HG02642 (cell line): ENCODE results near the gene SMOC2.
"Not testable (repeated sequence)": the region's sequence is repeated elsewhere in the genome, so short reads cannot be mapped to it uniquely, and the experiment has no call there.

Experiments
- ATAC-seq: cut with Tn5 transposase; IDR thresholded peaks from one replicate; pipeline ENCODE4 v1.9.1; 2021; ENCODE audit warnings: mild to moderate bottlenecking; ENCODE audit not compliant: unreplicated experiment, poor library complexity

The SMOC2 gene

DNA sequence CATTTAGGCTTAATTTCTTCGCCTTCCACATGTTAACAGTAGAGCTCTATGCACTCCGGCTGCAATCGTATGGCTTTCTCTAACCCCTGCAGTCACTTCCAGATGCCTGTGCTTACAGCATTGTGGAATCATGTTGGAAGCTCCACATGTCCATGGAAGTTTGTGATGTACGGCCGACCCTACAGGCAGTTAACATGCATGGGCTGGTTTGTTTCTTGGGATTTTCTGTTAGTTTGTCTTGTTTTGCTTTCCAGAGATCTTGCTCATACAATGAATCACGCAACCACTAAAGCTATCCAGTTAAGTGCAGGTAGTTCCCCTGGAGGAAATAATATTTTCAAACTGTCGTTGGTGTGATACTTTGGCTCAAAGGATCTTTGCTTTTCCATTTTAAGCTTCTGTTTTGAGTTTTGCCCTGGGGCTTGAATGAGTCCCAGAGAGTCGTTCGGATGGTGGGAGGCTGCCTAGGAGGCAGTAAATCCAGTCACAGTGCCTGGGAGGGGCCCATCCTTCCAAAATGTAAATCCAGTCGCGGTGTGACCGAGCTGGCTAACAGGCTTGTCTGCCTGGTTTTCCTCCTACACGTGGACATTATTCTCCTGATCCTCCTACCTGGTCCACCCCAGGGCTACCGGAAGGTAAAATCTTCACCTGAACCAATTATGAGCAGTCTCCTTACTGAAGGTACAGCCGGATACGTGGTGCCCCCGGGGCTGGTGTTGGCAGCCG, 225.9 kb downstream of the SMOC2 start:
- ATAC-seq = no peak

DNA sequence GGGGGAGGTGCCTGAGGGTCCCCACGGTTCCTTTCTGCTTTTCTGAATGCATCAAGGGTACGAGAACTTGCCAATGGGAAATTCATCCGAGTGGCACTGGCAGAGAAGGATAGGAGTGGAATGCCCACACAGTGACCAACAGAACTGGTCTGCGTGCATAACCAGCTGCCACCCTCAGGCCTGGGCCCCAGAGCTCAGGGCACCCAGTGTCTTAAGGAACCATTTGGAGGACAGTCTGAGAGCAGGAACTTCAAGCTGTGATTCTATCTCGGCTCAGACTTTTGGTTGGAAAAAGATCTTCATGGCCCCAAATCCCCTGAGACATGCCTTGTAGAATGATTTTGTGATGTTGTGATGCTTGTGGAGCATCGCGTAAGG, 226.4 kb downstream of the SMOC2 start:
- no peak for ATAC-seq

DNA sequence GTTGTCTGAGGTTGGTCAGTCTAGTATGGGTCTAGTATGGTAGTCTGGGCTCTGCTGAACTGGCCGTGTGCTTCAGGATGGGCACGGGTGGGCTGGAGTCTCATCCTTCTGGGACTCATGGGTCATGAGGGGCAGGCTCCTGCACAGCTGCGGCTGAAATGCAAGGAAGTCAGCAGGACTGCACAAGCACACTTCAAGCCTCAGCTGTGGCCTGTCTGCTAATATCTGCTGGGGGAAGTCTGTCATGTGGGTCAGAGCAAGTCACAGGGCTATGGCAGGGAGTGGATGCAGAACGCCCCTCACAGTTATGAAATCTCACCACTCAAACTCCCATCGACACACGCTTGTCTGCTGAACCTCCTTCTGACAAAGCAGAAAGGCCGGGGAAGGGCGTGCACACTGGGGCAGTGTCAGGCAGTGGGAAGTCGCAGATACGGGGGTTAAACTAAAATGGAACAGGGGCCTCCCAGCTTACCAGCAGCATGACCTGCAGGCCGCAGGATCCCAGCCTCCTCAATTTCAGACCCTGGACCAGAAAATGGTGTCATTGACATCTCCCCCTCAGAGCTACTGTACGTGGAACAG, 229.5 kb downstream of the SMOC2 start:
- ATAC-seq = no peak

DNA sequence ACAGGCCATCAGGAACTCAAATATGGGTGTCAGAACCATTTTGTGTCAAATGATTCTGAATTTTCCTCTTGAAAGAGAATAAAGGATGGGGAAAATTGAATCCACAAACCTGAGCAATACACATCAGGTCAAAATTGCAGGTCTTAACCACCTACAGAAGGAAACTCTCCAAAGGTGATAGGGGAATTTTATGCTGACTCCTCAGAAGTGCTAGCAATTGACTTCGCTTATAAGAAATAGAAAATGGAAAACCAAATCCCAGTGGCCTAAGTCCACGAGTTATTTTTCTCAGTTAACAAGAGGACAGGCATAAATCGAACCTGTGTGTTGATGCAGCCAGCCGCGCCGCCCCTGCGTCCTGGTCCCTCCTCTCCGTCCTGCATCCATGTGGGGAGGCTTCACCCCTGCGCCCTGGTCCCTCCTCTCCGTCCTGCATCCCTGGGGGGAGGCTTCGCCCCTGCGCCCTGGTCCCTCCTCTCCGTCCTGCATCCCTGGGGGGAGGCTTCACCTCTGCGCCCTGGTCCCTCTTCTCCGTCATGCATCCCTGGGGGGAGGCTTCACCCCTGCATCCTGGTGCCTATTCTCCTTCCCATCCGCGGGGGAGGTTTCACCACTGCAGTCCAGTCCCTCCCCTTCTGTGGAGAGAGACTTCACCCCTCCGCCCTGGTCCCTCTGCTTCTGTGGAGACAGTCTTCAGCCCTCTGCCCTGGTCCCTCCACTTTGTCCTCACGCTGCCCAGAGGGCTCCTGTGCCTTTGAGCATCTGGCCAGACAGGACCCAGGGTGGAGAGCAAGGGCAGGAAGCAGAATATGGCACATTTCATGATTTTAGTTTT, 230.3 kb downstream of the SMOC2 start:
- no peak for ATAC-seq

DNA sequence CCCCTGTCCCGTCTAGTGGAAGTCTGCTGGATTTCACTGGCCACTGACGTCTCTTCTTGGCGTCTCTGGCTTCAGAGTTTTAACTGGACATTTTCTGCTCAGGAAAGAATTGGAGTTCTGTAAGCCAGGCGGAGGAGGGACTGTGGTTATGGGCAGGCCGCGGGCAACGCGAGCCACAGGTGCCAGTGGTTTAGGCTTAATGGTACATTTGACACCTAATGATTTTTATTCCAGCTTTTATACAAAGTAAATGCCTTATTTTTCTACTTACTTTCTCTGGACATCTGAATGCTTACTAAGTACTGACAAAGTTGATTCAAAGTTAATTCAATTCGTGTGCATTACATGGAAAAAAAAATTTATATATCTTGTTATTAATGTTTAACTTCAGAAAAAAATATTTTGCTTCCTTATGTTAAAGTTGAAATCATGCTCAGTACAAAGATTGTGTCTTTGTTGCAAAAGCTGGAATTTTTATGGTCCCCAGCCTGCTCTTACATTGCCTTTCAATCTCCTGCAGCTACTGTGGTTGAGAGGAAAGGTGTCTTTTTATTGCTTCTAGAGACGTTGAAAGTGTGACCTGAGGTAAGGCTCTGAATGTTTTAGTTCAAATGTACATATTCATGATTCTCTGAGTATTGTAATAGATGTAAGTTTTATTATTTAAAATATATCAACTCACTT, 231.0 kb downstream of the SMOC2 start:
- no peak for ATAC-seq

DNA sequence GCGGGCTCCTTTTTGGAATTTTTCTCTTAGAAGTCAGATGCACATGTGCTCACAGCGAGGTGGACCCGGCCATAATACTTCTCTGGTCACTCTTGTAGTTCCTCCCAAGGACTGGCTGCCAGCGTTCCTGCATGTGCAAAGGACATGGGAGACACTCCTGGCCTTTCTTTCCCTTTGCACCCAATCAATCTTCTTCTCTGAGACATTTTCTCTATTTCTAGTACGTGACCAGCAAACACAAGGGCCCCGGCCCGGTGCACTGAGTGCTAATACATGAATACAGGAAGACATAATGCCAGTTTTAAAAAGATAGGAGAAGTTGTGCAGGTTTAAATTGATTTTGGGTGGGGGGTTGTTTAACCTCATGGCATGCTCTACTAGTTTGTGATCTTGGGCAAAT, 233.6 kb downstream of the SMOC2 start:
- no peak for ATAC-seq

DNA sequence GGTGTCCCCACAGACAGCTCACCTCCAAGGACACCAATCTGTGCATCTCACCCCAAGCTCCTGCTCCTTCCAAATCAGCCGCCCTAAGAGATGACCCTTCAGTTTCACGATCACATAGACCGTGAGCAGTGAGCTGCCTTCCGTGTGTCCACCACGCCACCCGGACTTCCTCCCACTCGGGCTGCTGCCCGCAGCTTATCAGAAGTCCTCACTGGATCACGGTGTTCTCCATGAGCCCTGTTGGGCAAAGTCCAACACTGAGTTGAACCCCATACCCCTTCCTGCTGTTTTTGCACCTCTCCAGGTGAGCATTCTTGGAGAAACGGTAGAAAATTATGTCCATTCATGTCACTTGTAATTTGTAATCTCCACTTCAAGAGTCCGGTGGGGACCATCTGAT, 234.4 kb downstream of the SMOC2 start:
- ATAC-seq = no peak

DNA sequence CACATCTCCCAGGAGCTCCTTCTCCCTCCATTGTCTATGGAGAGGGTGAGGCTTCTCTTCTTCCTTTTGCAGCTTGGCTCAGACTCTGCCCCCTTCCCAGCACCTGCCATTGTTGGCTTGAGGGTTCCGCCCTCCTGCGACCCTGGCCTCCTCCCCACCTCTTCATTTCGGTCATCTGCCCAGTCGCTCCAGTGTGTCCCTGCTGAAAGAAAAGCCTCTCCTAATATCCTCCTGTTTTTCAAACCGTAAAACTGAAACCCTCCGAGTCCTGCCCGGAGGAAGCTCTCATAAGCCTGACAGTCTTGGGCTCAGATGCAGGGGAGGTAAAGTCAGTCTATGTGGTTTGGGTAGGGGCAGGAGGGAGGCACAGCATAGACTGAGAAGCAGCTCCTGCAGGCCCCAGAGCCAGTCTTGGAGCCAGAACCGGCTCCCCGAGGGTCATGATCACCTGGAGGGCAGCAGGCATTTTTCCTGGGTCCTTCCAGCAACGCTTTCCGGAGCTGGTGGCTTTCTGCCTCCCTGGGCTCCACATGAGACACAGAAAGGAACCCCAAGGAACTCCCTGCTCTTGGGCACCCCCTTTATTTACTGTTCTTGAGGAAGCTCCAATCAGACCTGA, 235.1 kb downstream of the SMOC2 start:
- ATAC-seq = no peak

DNA sequence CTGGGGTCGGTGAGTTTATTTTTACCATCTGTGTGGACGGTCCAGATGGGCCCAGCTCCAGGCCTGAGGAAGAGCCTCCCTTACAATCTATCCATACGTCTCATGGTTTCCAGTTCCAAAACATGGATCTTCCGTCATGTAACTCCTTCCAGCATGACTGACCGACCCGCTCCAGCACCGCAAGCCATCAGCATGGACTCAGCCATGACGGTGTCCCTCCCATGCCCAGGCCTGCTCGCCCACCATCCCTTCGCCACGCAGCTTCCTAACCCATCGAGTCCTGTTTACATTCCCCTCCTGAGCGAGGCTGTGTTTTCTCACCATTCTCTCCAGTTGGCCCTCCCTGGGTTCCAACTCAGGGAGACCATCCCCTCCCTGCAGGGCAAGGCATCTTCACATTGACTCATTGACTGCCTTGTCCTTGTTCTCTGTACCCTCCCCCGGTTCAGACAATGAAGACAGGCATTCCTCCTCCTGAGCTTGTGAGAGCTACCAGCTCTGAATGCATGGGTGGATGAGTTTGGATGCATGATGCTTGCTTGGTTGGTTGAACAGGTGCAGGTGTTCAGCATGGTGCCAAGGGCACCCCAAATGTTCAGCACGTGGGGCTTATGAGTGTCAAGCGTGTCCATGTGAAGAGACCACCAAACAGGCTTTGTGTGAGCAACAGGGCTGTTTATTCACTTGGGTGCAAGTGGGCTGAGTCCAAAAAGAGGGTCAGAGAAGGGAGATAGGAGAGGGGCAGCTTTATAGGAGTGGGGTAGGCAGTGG, 235.8 kb downstream of the SMOC2 start:
- ATAC-seq = no peak

DNA sequence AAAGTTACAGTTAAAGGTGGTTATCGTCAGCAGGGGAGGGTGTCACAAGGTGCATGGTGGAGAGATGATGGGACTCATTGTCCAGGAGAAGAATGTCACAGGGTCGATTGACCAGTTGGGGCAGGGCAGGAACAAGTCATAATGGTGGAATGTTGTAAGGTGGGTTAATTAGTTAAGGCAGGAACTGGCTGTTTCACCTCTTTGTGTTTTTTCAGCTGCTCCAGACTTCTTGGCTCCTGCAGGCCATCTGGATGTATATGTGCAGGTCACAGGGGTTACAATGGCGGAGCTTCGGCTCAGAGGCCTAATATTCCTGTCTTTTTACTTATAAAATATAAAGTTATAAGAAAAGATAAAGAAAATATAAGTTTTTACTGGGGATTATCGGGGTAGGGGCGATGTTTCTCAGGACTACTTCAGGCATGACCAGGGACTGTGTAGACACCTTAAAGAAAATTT, 236.4 kb downstream of the SMOC2 start:
- not testable (repeated sequence) for ATAC-seq

DNA sequence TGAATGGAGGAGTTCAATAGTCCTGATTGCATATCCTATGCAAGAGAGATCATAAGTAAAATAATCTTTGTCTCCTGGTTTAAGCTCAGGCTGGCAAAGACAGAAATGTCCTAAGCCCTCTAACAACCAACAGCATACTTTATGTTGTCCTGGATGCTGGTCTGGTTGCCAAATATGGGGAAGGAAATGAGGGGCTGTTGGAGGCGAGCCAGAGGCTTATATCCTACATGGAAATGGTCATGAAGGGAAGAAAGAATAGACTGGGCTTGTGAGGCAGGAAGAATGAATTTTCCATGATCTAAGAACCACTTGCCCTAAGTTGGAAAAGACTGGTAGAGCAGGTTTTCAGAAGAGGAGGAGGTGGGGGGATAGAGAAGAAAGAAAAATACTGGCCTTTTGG, 237.1 kb downstream of the SMOC2 start:
- ATAC-seq = no peak

DNA sequence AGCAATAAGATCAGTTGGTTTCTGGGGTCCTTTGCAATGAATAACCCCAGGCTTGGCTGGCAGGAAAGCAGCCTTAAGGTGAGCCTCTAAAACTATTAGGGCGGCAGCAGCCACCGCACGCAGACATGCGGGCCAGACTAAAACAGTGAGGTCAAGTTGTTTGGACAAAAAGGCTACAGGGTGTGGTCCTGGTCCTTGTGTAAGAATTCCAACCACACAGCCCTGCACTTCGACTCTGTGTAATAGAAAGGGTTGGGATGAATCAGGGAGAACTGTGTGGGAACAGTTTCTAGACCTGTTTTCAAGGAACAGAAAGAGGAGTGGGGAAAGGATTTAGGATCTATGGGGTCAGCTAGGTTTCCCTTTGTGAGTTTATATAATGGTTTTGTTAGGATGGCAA, 237.6 kb downstream of the SMOC2 start:
- ATAC-seq = no peak

DNA sequence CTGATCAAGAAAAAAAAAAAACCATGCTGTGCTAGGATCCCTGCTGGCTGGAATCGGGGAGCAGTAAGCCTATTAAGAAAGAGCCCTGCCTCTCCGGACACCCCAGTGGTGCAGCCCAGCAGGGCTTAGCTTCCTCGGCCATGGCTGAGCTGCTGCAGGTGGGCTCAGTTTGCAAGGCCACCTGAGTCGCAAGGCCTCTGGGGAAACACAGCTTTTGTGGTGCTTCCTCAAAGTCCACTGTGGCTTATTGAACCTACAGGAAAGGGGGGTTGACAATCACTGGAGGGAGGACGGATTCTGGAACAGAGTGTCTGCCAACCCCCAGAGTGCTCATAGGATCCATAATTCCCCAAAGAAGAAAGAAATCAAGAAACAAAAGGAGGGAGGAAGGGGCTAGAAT, 240.8 kb downstream of the SMOC2 start:
- no peak for ATAC-seq

DNA sequence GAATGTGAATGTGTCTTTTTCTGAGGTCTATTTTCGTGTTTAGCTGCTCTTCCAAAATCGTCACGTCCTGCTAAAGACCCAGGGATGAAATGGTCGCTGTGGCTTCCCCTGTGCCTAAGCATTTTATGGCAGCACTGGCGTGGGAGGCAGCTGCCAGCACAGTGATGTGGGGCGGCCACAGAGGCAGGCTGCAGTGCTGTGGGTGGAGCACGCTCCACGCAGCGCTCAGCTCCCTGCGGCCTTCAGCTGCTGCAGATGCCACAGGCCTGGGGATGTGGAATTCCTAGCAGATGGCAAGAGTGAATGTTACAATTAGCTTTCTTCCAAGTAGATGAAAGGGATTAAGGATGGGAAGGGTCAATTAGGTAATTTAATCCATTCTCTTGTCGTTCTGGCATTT, 242.6 kb downstream of the SMOC2 start:
- ATAC-seq = no peak

DNA sequence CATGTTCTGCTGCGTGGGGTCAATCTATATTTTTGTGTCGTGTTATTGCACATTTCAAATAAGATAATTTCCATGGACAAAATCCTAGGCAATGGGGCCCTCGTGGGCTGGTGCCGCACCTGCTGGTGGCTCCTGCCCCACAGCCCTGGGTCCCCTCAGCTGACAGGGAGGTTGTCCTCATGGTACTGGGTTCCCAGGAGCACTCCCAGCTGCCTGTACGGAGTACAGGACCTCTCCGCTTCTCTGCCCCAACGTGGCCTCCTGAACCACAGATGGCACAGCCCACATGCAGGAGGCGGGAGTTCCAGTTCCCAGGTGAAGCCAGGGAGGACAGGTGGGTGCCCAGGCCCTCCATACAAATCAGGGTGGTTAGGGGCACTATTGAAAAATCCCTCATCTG, 243.5 kb downstream of the SMOC2 start:
- ATAC-seq = no peak

DNA sequence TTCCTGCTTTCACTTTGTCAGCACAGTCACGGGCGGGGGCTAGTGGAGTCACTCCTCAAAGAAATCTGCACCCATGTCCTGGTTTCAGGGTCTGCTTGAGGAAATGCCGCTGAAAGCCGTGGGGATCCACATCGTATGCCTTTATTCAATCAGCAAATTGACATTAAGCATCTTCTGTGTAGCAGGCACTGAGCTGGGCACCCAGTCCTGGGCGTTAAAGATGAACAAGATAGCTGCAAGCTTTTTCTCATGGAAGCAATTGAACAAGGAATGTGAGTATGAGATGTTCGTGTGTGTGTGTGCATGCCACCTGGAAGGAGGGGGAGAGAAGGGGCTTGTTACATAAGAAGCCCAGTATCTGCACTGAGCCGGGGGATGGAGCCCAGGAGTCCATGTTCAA, 243.9 kb downstream of the SMOC2 start:
- ATAC-seq = no peak

DNA sequence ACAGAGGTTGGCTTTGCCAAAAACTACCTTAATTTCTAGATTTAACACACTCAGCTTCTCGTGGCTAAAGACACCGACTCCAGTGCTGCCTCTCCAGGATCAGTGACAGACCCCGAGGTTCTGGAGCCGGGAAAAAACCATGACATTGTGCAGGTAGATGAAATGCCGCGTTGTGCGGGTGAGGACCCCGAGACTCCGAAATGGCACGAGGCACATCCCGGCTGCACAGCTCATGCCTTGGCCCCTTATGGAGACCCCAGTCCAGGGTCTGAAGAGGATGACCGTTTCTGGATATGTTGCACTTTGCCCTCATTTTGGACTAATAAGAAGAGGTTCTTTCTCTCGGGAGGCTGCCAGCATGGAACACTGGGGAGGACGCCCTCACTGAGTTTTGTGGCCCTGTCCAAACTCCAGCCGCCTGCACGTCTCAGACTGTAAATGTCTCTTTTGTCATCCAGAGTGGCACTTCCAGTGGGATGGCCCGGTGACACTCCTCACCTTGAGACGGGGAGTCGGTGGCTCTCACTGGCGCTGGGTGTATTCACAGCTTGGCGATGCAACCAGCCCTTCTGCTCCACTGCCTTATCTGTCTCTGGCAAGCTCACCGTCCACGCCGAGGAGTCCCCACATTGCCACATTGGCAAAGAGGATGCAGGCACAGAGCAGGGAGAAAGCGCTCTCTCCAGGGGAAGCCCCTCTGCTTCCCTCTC, 245.2 kb downstream of the SMOC2 start:
- ATAC-seq = no peak

DNA sequence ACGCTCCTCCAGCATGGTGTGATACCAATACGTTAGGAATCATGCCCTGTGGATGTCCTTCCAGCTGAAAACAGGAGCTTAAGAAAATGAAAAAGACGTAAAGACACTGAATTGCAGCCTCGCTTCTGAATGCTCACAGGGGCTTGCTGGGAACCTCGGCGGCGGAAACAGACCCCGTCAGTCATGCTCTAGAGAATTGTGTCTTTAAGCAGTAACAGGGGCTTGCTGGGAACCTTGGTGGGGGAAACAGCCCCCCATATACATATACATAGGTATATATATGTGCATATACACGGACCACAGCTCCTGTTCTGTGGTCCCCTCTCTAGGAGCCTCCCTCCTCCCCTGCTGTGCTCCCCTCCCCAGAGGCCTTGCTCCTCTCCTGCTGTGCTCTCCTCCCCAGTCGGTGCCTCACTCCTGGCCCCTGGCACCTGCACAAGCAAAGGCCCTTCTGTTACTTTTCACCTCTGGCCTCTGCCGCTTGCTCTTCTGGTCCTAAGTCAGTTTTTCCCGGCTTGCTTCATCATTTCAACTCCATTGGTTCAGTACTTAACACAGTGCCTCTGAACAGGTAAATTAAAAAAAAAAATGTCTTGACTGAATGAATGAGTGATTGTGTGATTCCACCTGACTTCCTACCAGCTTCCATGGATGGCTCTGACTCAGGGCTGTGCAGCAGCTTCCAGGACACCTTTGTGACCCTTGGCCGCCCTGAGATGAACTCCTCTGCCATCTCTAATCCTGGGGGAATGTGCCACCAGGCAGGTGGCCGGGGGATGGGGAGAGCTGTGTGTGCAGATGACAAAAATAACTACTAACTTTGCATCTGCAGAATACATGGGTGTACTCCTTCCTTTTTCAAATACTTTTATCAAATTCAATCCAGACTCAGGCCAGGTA, 246.1 kb downstream of the SMOC2 start:
- ATAC-seq = no peak
